GM23338 (cell line): ENCODE data around the gene PM20D1. TPM values are rescaled to one million over a fixed set of nuclear protein-coding genes. Genes with fewer than 3 reads are reported as not detected.

ENCODE experiments used
- ATAC-seq: fragments of 200-7000 bp; cut with Tn5 transposase; 3 replicates; pipeline ENCODE4 v1.9.1; 2020
- DNase-seq: peaks from one replicate; pipeline ENCODE4 v3.0.0-alpha.2; 2015; ENCODE audit warnings: low spot score
- H2AFZ ChIP-seq: fragments of 200-600 bp; sonication (generic); 2 replicates; pipeline ENCODE4 v1.8.0; 2016; ENCODE audit warnings: antibody characterized with exemption, mild to moderate bottlenecking, moderate library complexity
- H3F3A ChIP-seq: fragments of 200-600 bp; sonication (generic); replicated peaks from 2 replicates; pipeline ENCODE4 v1.8.0; 2017; ENCODE audit warnings: antibody characterized with exemption, mixed run types, low read depth
- H3K27ac ChIP-seq: fragments of 200-600 bp; sonication (generic); 2 replicates; pipeline ENCODE4 v1.6.1; 2016; ENCODE audit warnings: low read depth
- H3K27me3 ChIP-seq: fragments of 200-600 bp; sonication (generic); 2 replicates; pipeline ENCODE4 v1.8.0; 2016; ENCODE audit warnings: mild to moderate bottlenecking, mixed run types, moderate library complexity; ENCODE audit not compliant: insufficient read depth
- H3K36me3 ChIP-seq: fragments of 200-600 bp; sonication (generic); 2 replicates; pipeline ENCODE4 v1.8.0; 2016; ENCODE audit warnings: mild to moderate bottlenecking; ENCODE audit not compliant: insufficient read depth
- H3K4me1 ChIP-seq: fragments of 200-600 bp; sonication (generic); 2 replicates; pipeline ENCODE4 v1.8.0; 2016; ENCODE audit warnings: mild to moderate bottlenecking, moderate library complexity; ENCODE audit not compliant: insufficient read depth
- H3K4me2 ChIP-seq: fragments of 200-600 bp; sonication (generic); 2 replicates; pipeline ENCODE4 v1.7.1; 2017; ENCODE audit warnings: mixed run types
- H3K4me3 ChIP-seq: fragments of 200-600 bp; sonication (generic); 2 replicates; pipeline ENCODE4 v1.6.1; 2016; ENCODE audit warnings: mixed run types
- H3K79me2 ChIP-seq: fragments of 200-600 bp; sonication (generic); replicated peaks from 2 replicates; pipeline ENCODE4 v1.8.0; 2017; ENCODE audit warnings: mild to moderate bottlenecking; ENCODE audit not compliant: insufficient read depth
- H3K9me2 ChIP-seq: fragments of 200-600 bp; sonication (generic); 2 replicates; pipeline ENCODE4 v1.8.0; 2017; ENCODE audit not compliant: insufficient read depth
- H4K20me1 ChIP-seq: fragments of 200-600 bp; sonication (generic); replicated peaks from 2 replicates; pipeline ENCODE4 v1.8.0; 2017; ENCODE audit warnings: mild to moderate bottlenecking; ENCODE audit not compliant: insufficient read depth
- H3K27ac Mint-ChIP-seq: 2 replicates; pipeline ENCODE4 v1.8.0; 2020; ENCODE audit warnings: inconsistent platforms, mild to moderate bottlenecking, moderate library complexity, mixed read lengths
- H3K27me3 Mint-ChIP-seq: 3 replicates; pipeline ENCODE4 v1.8.0; 2022; ENCODE audit warnings: low read depth, mild to moderate bottlenecking, moderate library complexity, mixed read lengths, inconsistent platforms; ENCODE audit not compliant: insufficient read depth, poor library complexity
- H3K36me3 Mint-ChIP-seq: 3 replicates; pipeline ENCODE4 v1.8.0; 2021; ENCODE audit warnings: low read depth, mild to moderate bottlenecking, inconsistent platforms, moderate library complexity, mixed read lengths
- H3K4me1 Mint-ChIP-seq: 3 replicates; pipeline ENCODE4 v1.8.0; 2020; ENCODE audit warnings: mild to moderate bottlenecking, inconsistent platforms, mixed read lengths
- H3K4me3 Mint-ChIP-seq: 3 replicates; pipeline ENCODE4 v1.8.0; 2021; ENCODE audit warnings: moderate library complexity, mild to moderate bottlenecking, inconsistent platforms, mixed read lengths
- H3K9me3 Mint-ChIP-seq: 3 replicates; pipeline ENCODE4 v1.8.0; 2020; ENCODE audit warnings: moderate library complexity, mild to moderate bottlenecking, inconsistent platforms, mixed read lengths
- CREB1 ChIP-seq: fragments of 250-450 bp; sonication (Bioruptor Pico); IDR thresholded peaks from 2 replicates; pipeline ENCODE4 v1.5.0; 2020; ENCODE audit warnings: low read depth, mild to moderate bottlenecking, moderate library complexity
- CTCF ChIP-seq, 2 experiments: fragments of 200-600 bp in 1 of 2; sonication (generic) in 1 of 2; conservative IDR thresholded peaks; 2 replicates each; pipeline versions ENCODE4 v1.5.1 to v1.6.1; 2016 to 2017; ENCODE audit warnings: antibody characterized with exemption in 2 of 2, low read depth in 2 of 2, mild to moderate bottlenecking in 2 of 2, moderate library complexity in 1 of 2
- ETS1 ChIP-seq: IDR thresholded peaks from 2 replicates; pipeline ENCODE4 v1.6.1; 2016; ENCODE audit warnings: antibody characterized with exemption
- EZH2 ChIP-seq: fragments of 200-600 bp; sonication (generic); IDR thresholded peaks from one replicate; pipeline ENCODE4 v1.8.0; 2017; ENCODE audit warnings: antibody characterized with exemption, mild to moderate bottlenecking, low read depth; ENCODE audit not compliant: unreplicated experiment
- EZH2phosphoT487 ChIP-seq: fragments of 200-600 bp; sonication (generic); IDR thresholded peaks from one replicate; pipeline ENCODE4 v1.8.1; 2018; ENCODE audit warnings: antibody characterized with exemption; ENCODE audit not compliant: unreplicated experiment
- JUNB ChIP-seq: IDR thresholded peaks from one replicate; pipeline ENCODE4 v1.6.1; 2016; ENCODE audit warnings: antibody characterized with exemption; ENCODE audit not compliant: unreplicated experiment
- NANOG ChIP-seq: IDR thresholded peaks from 2 replicates; pipeline ENCODE4 v1.6.1; 2016; ENCODE audit warnings: antibody characterized with exemption, borderline replicate concordance
- POLR2AphosphoS5 ChIP-seq: IDR thresholded peaks from 2 replicates; pipeline ENCODE4 v1.6.1; 2016; ENCODE audit warnings: antibody characterized with exemption, low read depth
- REST ChIP-seq: IDR thresholded peaks from one replicate; pipeline ENCODE4 v1.6.1; 2018; ENCODE audit warnings: antibody characterized with exemption; ENCODE audit not compliant: unreplicated experiment
- STAT1 ChIP-seq: IDR thresholded peaks from one replicate; pipeline ENCODE4 v1.6.1; 2016; ENCODE audit warnings: antibody characterized with exemption; ENCODE audit not compliant: unreplicated experiment
- ZNF114 ChIP-seq: fragments of 250-450 bp; sonication (Bioruptor Pico); IDR thresholded peaks from 2 replicates; pipeline ENCODE4 v1.5.0; 2020; ENCODE audit warnings: mild to moderate bottlenecking, moderate library complexity
- ZNF331 ChIP-seq: fragments of 250-450 bp; sonication (Bioruptor Pico); IDR thresholded peaks from 2 replicates; pipeline ENCODE4 v1.5.0; 2020; ENCODE audit warnings: low read depth, mild to moderate bottlenecking, moderate library complexity
- ZNF462 ChIP-seq: fragments of 250-450 bp; sonication (Bioruptor Pico); IDR thresholded peaks from 2 replicates; pipeline ENCODE4 v1.5.0; 2020; ENCODE audit warnings: mild to moderate bottlenecking, moderate library complexity
- polyA plus RNA-seq: library from polyadenylated mRNA; unstranded; fragments of >200 nt; fragmentation: Nextera tagmentation; extraction: Ambion mirVana; gene quantifications from 2 replicates; pipeline ENCODE4 v1.2.1, GENCODE V29; 2016
- total RNA-seq: library from RNA; depleted of rRNA; stranded (reverse); fragments of >200 nt; shearing (Covaris generic); gene quantifications from 2 replicates; pipeline ENCODE4 v1.2.3, GENCODE V29; 2014

The PM20D1 gene
- total and polyA plus RNA-seq, 2 experiments from 2014 or later = 0.10 TPM; not detected in 1

- peaks cover 3% of the 10 kb centered on the region; the same call in 2 of the 3 replicates for H3K4me1 Mint-ChIP-seq
- no peak for TF ChIP-seq ZNF331
- no peak for TF ChIP-seq ZNF462
- no peak for TF ChIP-seq EZH2phosphoT487
- no peak for TF ChIP-seq ETS1
- no peak for TF ChIP-seq POLR2AphosphoS5
- TF ChIP-seq CREB1 (CRISPR knock-in tag) = no peak
- TF ChIP-seq NANOG = no peak
- TF ChIP-seq STAT1 = no peak
- TF ChIP-seq ZNF114 = no peak
- no peak for TF ChIP-seq CTCF (conservative IDR thresholded peaks at IDR 0.05; ENCODE audit: low read depth in 2 of 2)
- TF ChIP-seq EZH2 = no peak
- no peak for TF ChIP-seq JUNB
- TF ChIP-seq REST = no peak
- no peaks in the 10 kb centered on the region for H3K27me3 ChIP-seq
- no peaks in the 10 kb centered on the region for H3K79me2 ChIP-seq
- H3F3A ChIP-seq = peaks cover 6% of the 10 kb centered on the region; the same call in 1 of the 2 replicates
- DNase-seq (no peak), ATAC-seq (no peak)
- H3K4me2 ChIP-seq = no peak overlapping the region
- no peaks in the 10 kb centered on the region for H3K9me2 ChIP-seq
- no peak overlapping the region for H3K4me3 ChIP-seq
- 0 out of 2 replicates have a peak overlapping the region, but pooled peaks have one; percentile 20 for H3K27ac Mint-ChIP-seq
- no peak overlapping the region for H3K4me3 Mint-ChIP-seq
- H2AFZ ChIP-seq = no peak overlapping the region
- no peaks in the 10 kb centered on the region for H3K9me3 Mint-ChIP-seq
- 0 out of 2 replicates have a peak, but pooled peaks cover 4% of the 10 kb centered on the region for H3K4me1 ChIP-seq
- peaks cover 11% of the 10 kb centered on the region; the same call in 1 of the 2 replicates for H3K36me3 ChIP-seq
- peaks cover 34% of the 10 kb centered on the region for H3K36me3 Mint-ChIP-seq
- peak overlapping the region; percentile 50 for H3K27ac ChIP-seq
- H4K20me1 ChIP-seq = no peaks in the 10 kb centered on the region; the same call in 1 of the 2 replicates
- peaks cover under 1% of the 10 kb centered on the region for H3K27me3 Mint-ChIP-seq
Observed at GRCh38 chr1:205792961-205793673, 56.8 kb downstream of the PM20D1 start.
